ENCODE results near the gene APAF1. TPM values are rescaled to one million over a fixed set of nuclear protein-coding genes. Genes with fewer than 3 reads are reported as not detected.

APAF1 gene
- total RNA-seq, 1 donor from 2014 or later = 41.2 TPM

DNA sequence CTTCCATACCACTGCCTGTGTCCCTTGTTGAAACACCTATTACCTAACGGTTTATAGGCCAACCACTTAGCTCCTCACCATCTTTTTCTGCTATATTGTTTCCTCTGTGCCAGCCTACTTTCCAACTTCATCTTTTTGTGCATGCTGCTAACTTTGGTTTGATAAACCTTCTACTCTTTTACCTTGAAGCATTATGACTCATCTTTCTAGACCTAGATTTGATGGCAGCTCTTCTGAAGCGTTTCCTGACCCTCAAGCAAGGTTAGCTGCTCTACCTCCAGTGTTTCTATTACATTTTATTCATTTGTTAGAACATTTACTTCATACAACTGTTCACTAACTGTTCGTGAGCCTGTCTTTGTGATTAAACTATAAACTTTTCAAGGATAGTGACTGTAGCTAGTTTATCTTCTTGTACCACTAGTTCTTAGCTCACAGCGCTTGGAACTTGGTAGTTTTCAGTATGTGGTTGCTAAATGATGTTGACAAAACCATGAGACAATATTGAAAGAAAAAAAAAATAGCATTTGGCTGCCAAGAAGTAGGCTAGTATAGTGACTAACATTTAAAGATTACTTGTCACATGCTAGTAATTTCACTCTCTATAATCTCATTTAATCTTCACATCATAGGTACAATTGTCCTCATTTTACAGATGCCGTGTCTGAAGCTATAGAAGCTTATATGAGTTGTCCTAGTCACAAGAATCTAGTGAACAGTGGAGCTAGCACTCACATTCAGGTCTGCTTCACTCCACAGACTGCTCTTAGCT, 79.5 kb downstream of the APAF1 start:
- no peak for DNase-seq (ENCODE audit: low spot score)

DNA sequence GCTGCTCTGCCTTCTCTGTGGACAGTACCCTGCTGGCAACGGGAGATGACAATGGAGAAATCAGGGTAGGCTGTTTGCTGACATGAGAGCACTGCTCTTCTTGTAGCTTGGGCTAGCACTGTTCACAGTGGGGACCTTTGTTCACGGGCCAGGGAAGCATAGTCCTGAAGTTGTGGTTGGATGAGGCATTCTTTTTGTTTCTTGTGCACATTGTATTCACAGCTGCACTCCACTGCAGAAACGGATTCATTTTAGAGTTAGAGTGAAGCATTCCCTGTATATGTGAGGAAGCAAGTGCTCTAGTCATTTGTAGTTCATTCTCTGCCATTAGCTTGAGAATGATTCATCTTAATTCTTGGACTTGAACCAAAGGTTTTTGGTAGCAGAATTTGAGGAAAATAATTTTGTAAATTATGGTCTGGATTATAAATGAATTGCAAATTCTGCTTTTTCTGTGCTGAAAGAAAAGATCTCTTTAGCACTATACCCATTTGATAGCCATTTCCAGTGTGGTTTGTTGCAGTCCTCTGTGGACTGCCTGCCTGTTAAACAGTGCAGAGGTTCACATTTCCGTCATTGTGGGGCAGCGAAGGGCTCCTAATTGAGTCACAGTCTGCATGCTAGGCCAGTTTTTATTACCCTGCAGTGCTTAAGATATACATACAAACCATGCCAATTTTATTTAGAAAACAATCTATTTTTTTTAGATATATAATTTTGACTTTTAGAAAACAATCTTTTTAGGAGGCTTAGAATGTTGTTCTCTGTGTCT, 80.6 kb downstream of the APAF1 start:
- peak; percentile 68 for DNase-seq (ENCODE audit: low spot score)

DNA sequence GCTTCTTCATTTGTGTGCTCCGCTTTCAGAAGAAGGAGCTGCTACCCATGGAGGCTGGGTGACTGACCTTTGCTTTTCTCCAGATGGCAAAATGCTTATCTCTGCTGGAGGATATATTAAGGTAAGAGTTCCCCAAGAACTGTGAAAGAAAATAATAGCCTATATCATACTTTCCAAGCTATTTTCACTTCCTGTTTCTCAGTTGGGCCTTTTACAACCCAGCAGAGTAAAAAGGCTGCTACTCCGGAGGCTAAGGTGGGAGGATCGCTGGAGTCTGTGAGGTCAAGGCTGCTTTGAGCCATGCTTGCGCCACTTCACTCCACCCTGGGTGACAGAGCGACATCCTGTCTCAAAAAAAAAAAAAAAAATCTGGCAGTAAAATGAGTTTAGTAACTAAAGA, 82.1 kb downstream of the APAF1 start:
- DNase-seq (ENCODE audit: low spot score) = no peak

DNA sequence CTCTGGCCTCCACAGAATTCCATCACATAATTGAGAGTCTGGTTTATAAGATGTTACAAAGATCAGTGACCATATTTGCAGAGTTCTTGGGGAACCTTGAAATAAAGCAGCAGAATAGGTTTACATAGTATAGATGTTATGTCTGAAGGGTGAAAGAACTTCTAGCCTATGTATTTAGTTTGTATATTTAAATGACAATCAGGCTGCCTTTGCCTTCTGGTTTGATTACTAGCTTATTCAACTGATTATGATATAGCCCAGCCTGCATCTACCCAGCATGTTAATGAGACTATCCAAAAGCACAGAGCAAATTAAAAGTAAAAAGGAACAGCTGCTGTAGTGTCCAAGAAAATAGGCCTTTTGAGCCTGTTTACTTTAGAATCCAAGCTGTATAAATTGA, 85.3 kb downstream of the APAF1 start:
- DNase-seq (ENCODE audit: low spot score) = no peak

DNA sequence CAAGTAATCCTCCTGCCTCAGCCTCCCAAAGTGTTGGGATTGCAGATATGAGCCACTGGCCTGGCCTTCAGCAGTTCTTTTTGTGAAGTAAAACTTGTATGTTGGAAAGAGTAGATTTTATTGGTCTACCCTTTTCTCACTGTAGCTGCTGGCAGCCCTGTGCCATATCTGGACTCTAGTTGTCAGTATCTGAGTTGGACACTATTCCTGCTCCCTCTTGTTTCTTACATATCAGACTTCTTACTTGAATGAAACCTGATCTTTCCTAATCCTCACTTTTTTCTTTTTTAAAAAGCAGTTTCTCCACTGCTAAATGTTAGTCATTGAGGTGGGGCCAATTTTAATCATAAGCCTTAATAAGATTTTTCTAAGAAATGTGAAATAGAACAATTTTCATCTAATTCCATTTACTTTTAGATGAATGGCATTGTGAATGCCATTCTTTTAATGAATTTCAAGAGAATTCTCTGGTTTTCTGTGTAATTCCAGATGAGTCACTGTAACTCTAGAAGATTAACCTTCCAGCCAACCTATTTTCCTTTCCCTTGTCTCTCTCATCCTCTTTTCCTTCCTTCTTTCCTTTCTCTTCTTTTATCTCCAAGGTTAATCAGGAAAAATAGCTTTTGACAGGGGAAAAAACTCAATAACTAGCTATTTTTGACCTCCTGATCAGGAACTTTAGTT, 88.7 kb downstream of the APAF1 start:
- peak; percentile 12 for DNase-seq (ENCODE audit: low spot score)

DNA sequence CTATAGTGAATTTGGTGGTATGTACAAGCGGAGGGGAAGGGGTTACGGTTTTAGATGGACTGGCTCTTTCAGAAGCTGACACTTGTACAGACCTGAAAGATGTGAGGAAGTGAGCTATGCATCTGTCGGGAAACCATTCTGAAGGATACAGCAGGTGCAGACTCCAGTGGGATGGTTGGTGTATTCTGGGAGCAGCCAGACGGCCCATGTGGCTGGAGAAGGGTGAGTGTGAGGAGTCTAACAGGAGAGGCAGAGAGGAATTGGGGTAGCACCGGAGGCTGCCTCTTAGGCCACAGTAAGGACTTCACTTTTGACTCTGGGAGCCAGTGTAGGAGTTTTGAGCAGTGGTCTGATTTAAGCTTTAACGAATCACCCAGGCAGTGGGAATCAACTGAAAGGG, 90.7 kb downstream of the APAF1 start:
- DNase-seq (ENCODE audit: low spot score) = no peak

DNA sequence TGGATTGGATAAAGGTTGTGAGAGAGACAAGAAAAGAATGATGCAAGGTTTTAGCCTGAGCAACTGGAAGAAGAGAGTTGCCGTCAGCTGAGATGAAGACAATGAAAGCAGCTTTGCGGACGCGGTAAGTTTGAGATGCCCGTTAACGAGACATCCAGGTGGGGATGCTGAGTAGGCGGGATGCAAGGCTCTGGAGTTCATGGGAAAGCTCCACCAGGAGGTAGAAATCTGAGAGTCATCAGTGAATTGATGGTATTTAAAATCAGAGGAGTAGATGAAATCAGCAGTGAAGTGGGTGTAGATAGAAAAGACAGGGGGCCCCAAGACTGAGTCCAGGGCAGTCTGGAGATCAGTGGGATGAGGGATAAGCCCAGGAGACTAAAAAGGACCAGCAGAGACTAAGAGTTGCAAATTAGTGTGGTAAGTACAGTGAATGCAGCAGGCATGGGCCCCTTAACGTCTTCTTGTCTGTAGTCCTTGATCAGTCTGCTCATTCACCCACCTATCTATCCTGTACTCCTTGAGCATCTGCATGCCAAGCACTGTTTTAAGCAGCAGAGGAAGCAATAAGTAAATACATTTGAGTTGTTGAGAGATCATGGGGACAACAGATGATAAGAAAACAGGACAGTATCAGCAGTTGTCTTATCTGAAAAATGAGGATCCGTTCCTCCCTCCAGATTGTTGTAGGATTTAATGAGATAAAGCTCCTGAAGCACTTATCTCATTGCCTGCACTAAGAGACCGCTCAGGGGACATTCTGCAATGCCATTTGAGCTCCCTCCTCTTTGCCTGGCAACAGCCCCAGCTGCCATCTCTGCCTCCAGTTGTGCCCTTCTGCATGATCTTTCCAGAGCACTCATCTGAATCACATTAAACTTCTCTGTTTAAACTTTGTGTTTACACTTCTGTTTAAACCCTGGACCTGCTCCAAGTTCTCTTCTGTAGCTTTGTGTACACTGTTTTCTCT, 91.5 kb downstream of the APAF1 start:
- peak; percentile 12 for DNase-seq (ENCODE audit: low spot score)

DNA sequence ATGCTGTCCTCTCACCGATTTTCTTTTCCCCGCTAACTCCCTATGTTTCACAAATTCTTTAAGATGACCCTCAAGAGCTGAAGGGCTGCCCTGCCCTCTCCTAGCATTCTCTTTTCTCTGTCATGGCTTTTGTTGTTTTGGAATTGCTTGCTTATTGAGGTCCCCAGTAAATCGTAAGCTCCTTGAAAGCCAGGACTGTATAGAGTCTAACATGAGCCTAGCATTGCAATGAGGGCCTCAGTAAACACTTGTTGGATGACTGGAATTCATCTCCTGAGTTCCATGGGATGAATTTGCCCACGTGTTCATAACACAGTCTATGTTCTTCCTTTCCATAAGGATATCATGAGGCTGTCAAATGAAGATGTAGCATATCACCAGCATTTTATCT, 92.2 kb downstream of the APAF1 start:
- DNase-seq (ENCODE audit: low spot score) = no peak

DNA sequence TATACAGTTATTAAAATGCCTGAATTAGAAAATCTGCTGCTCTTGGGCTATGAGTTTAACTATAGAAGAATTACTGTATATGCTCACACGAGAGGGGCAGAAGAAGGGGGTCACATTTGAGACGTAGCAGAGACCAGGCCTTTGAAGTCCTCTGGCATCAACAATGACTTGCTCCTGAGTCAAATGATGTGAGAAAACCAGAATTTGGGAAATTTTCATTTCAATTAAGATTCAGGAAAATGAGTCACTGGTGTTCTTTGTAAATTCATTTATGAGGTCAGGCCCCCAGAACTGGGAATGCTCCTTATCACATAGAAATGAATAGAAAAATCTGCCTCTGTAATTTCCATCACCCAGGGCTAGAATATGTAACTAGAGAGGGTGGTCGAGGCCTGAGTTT, 92.9 kb downstream of the APAF1 start:
- DNase-seq (ENCODE audit: low spot score) = no peak

DNA sequence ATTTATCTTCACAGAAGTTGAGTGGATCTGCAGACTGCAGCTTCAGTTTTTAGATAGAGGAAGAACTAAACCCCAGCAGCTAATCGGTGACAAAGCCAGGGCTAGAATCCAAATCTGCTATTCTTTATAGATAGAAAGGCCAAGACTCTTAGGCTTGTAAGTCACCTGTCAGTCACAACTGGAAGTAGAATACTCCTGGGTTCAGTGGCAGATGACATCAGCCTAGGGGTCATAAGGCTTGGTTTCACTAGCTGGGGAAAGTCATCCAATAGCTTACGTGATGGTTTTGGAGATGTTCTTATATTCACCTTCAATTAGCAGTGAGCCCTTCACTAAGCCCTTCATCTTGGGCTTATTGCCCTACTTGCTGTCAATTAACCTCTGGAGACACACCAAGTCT, 93.4 kb downstream of the APAF1 start:
- DNase-seq (ENCODE audit: low spot score) = no peak

DNA sequence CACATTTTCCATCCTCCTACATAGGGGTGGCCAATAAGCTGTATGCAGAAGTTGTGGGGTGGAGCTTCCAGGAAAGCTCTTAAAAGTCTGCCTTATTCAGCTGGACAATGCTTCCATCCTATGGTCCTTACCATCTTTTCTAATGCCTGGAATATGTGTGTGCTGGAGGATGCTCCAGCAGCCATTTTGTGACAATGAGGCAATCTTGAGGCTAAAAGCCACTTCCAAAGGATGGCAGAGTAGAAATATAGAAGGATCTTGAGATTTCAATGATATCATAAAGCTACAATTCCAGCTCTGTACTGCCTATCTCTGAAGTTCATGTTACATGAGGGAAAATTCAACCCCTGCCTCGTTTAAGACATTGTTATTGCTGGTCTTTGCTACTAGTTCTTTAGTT, 95.7 kb downstream of the APAF1 start:
- no peak for DNase-seq (ENCODE audit: low spot score)

DNA sequence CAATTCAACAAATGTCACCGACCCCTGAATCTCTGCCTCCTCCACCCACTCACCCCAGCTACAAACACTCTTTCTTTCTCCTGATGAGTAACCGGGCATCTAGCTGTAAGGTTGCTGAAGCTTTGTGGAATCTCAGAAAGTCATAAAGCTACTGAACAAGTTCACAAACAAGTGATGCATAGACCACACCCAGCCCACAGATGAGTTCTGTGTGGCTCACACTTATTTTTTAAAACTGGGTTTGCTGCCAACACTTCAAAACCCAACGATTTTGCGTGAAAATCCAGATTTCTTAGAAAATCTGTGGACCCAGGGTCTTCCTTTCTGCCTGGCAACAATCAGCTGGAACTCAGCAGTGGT, 96.1 kb downstream of the APAF1 start:
- no peak for DNase-seq (ENCODE audit: low spot score)

DNA sequence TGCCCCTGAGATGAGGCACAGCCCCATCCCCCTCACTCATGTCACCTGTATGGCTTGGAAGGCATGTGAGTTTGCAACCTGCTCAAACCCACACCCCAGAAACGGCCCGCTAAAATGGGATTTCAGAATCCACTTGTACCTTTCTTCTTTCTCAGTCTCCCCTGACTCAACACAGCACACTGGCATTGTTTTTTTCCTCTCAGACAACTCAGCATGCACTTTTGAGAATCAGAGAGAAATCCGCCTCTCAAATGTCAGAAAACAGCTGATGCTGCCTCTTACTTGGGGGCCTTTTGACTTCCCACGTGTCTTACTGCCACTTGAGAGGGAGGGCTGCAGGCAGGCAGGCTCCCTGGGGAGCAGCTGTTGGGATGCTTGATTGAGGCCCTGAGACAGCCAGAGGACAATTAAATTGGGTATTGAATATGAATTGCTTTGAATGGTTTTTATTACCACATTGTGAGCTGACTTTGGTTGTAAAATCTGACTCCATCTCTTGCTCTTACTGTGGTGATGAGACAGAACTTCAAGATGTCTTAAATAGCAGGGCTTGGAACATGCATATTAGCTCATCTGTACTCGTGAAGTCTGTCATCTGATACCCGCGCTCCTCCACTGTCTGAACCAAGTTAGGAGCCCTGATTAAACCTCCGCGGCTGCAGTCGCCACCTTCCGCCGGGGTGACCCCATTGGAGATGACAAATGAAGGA, 96.6 kb downstream of the APAF1 start:
- DNase-seq (ENCODE audit: low spot score) = no peak

DNA sequence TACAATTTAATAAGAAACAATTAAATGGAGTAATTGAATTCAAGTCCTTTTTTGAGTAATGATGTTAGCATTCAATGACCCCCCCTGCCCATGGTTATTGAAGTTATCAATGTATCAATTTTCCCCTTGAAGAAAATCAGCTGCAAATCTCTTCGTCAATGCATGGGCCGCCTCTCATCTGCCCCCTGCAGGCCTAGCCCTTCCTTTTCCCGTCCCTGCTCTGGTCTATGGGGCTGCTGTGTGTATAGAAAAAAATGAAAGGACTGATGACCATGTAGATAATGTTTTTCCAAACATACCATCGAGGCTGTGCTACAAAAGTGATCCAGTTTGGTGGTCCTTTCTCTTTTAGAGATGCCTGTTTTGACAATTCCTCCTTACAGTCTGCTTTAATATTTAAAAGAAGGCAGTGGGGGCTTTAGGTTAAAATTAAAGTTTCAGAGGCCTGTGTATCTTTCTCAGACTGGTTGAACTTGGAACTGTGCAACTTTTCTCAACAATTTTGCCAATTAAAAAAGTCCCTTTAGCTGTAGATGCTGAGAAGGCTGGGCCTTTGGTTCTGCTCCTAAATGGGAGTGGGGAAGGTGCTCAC, 98.4 kb downstream of the APAF1 start:
- no peak for DNase-seq (ENCODE audit: low spot score)

DNA sequence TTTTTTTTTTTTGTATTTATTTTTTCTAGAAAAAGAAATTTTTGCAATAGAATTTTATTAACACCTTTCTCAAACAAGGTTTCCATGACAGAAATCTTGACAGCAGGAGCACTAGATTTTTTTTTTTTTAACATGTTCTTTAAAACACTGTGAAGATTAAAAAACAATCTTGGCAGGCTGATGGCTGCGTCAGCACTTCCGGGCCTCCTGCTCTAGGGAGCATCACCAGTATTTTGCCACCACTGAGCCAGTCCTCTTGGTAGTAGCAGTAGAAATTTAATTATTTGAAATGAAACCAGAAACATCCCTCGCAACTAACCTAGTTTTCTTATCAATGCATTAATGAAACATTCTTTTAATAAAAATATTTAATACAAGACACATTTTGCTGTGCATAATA, 99.6 kb downstream of the APAF1 start:
- DNase-seq (ENCODE audit: low spot score) = no peak

DNA sequence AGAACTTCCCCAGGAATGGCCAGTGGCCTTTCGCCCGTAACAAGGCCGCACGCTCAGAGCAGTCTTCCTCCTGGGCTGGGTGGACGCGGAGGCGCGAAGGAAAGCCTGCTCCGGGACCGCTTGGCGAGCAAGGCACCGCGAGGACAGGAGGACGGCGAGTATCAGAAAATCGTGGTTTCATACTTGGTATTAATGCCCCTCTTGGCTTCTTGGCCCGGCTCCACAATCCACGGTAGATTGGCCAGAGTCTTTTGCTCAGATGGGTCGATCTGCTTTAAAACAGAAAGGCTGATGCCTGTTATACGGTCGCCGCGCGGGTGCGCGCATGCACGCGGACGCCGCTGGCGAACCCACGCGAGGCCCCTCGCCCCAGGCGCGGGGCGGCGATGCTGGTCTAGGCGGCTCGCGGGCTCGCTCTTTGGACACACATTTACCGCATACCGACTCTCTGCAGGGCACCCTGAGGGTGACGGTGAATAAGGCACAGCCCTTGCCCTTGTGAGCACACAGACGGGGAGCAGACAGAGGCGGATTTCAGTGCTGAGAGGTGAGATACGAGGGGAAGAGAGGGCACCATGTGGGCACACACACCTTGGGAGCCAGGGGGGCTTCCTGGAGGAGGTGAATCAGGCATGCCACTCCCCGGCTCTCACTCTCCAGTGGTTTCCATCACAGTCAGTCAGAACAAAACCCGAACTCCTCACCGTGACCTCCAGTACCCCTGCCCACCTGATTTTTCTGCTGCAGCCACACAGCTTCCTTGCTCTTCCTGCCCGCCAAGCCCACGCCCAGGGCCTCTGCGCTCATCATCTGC, 100.7 kb downstream of the APAF1 start:
- peak; percentile 32 for DNase-seq (ENCODE audit: low spot score)

DNA sequence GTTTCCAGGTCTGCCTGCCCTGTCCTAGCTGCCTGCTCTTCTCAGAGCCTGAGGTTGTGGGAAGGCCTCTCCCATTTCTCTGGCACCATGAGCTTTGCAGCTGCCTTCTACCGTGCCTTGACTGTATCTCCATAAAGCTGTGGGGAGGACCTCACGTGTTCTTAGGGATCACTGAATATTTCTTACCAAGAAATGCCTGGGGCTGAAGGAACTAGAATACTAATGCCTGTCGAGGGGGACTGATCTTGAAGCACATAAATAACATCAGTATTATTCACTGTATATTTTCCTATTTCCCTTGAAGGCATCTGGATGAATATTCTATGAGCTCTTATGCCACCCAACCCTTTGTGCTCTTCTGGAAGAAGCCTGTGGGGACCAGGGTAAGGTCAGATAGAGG, 103.4 kb downstream of the APAF1 start:
- no peak for DNase-seq (ENCODE audit: low spot score)

DNA sequence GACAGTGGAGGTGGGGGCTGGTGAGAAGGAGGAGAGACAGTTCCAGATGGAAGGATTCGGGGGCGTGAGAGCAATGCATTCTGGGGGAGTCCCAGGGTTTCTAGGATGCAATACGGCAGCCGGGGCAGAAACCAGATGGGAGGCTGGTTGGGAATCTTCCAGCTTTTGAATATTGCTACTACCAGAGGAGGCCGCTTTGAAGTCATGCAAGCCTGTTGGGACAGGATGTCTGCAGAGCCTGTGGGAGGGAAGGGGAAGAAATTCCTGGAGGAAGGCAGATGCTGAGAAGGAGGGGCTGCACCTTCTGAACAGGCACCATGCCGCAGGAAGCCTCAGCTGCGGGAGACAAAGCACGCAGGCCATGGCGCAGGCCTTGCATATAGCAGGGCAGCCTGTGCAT, 105.4 kb downstream of the APAF1 start:
- peak; percentile 64 for DNase-seq (ENCODE audit: low spot score)

DNA sequence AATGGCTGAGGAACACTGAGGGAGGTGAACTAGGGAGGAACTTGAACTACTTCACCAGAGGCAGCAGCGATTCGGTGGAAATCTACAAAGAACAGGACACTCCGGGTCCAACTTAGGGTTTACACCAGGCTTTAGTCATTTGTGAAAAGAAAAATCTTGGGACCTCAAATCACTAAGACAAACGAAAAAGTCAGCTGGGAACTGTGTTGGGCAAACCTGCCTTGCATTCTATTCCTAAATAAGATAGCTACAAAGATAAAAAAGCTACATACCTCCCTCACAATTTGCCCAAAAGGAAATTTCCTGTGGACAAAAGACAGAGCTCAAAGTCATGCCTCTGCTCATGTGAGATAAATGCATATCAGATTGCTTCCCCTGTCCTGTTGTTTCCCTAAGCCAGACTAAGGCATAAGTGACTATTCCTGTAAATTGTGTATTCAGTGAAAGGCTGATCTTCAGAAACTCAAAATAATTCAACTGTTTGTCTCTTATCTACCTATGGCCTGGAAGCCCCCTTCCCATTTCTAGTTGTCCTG, 106.6 kb downstream of the APAF1 start:
- no peak for DNase-seq (ENCODE audit: low spot score)

All from umbilical cord (tissue), 2 donors.